KMS-11 (cell line): ENCODE results near the gene GNAO1.

ENCODE experiments used
- H2AFZ ChIP-seq: fragments of 200-600 bp; sonication (generic); 2 replicates; pipeline ENCODE4 v1.6.1; 2016; ENCODE audit warnings: antibody characterized with exemption, mixed run types, low read depth
- H3K27ac ChIP-seq: fragments of 200-600 bp; sonication (generic); 2 replicates; pipeline ENCODE4 v1.6.1; 2016; ENCODE audit warnings: mild to moderate bottlenecking, mixed run types
- H3K27me3 ChIP-seq: fragments of 200-600 bp; sonication (generic); 2 replicates; pipeline ENCODE4 v1.6.1; 2017; ENCODE audit warnings: mild to moderate bottlenecking, low read depth, mixed run types, moderate library complexity; ENCODE audit not compliant: insufficient read depth
- H3K36me3 ChIP-seq: fragments of 200-600 bp; sonication (generic); 2 replicates; pipeline ENCODE4 v1.6.1; 2017; ENCODE audit warnings: mild to moderate bottlenecking, mixed run types; ENCODE audit not compliant: insufficient read depth
- H3K4me1 ChIP-seq: fragments of 200-600 bp; sonication (generic); 2 replicates; pipeline ENCODE4 v1.6.1; 2016; ENCODE audit warnings: mild to moderate bottlenecking, low read depth, mixed run types; ENCODE audit not compliant: poor library complexity, severe bottlenecking
- H3K4me2 ChIP-seq: fragments of 200-600 bp; sonication (generic); 2 replicates; pipeline ENCODE4 v1.7.0; 2016; ENCODE audit warnings: mild to moderate bottlenecking, mixed run types
- H3K4me3 ChIP-seq: fragments of 200-600 bp; sonication (generic); IDR thresholded peaks from 2 replicates; pipeline ENCODE4 v1.6.1; 2017; ENCODE audit warnings: low read depth, low read length, mixed read lengths; ENCODE audit not compliant: insufficient read depth
- H3K79me2 ChIP-seq: fragments of 200-600 bp; sonication (generic); 2 replicates; pipeline ENCODE4 v1.6.1; 2016; ENCODE audit warnings: low read depth, mixed run types; ENCODE audit not compliant: insufficient read depth
- H3K9ac ChIP-seq: fragments of 200-600 bp; sonication (generic); 2 replicates; pipeline ENCODE4 v1.6.1; 2016; ENCODE audit warnings: mild to moderate bottlenecking, mixed run types
- H4K20me1 ChIP-seq: fragments of 200-600 bp; sonication (generic); 2 replicates; pipeline ENCODE4 v1.6.1; 2016; ENCODE audit warnings: mild to moderate bottlenecking, mixed run types; ENCODE audit not compliant: insufficient read depth
- CTCF ChIP-seq: fragments of 200-600 bp; sonication (generic); conservative IDR thresholded peaks from 2 replicates; pipeline ENCODE4 v1.6.1; 2017; ENCODE audit warnings: low read depth, mild to moderate bottlenecking, antibody characterized with exemption, low read length, moderate library complexity, mixed read lengths

Gene GNAO1

GRCh38 chr16:56349086-56349415, 157.8 kb downstream of the GNAO1 start:
- Histone ChIP-seq H3K36me3 (no peaks in the 10 kb centered on the region), H3K4me1 (no peaks in the 10 kb centered on the region), H4K20me1 (no peaks in the 10 kb centered on the region), H3K9ac (no peak overlapping the region), H2AFZ (no peak overlapping the region), H3K27ac (no peak overlapping the region), H3K27me3 (no peaks in the 10 kb centered on the region), H3K79me2 (no peaks in the 10 kb centered on the region), H3K4me2 (no peak overlapping the region), H3K4me3 (no peak overlapping the region)
- no peak for TF ChIP-seq CTCF

GRCh38 chr16:56349711-56350161, 158.4 kb downstream of the GNAO1 start:
- TF ChIP-seq CTCF, result no peak
- no peaks in the 10 kb centered on the region for H3K27me3 ChIP-seq
- no peaks in the 10 kb centered on the region for H3K36me3 ChIP-seq
- no peaks in the 10 kb centered on the region for H4K20me1 ChIP-seq
- H3K4me3 ChIP-seq, result no peak overlapping the region
- H3K9ac ChIP-seq, result no peak overlapping the region
- H3K27ac ChIP-seq, result no peak overlapping the region
- no peak overlapping the region for H2AFZ ChIP-seq
- no peaks in the 10 kb centered on the region for H3K79me2 ChIP-seq
- no peaks in the 10 kb centered on the region for H3K4me1 ChIP-seq
- no peak overlapping the region for H3K4me2 ChIP-seq

GRCh38 chr16:56350491-56351405, 159.5 kb downstream of the GNAO1 start:
- H3K4me1 ChIP-seq, result no peaks in the 10 kb centered on the region
- TF ChIP-seq CTCF, result no peak
- no peaks in the 10 kb centered on the region for H3K27me3 ChIP-seq
- no peak overlapping the region for H3K4me2 ChIP-seq
- no peak overlapping the region for H3K27ac ChIP-seq
- no peaks in the 10 kb centered on the region for H3K79me2 ChIP-seq
- no peaks in the 10 kb centered on the region for H3K36me3 ChIP-seq
- no peak overlapping the region for H3K9ac ChIP-seq
- H2AFZ ChIP-seq, result no peak overlapping the region
- H4K20me1 ChIP-seq, result no peaks in the 10 kb centered on the region
- H3K4me3 ChIP-seq, result no peak overlapping the region

- no peak overlapping the region for H3K9ac ChIP-seq
- no peaks in the 10 kb centered on the region for H3K79me2 ChIP-seq
- H3K27ac ChIP-seq, result no peak overlapping the region
- no peak overlapping the region for H2AFZ ChIP-seq
- TF ChIP-seq CTCF, result no peak
- no peak overlapping the region for H3K4me2 ChIP-seq
- H3K4me3 ChIP-seq, result no peak overlapping the region
- H4K20me1 ChIP-seq, result no peaks in the 10 kb centered on the region
- no peaks in the 10 kb centered on the region for H3K4me1 ChIP-seq
- H3K36me3 ChIP-seq, result no peaks in the 10 kb centered on the region
- no peaks in the 10 kb centered on the region for H3K27me3 ChIP-seq
Measured at GRCh38 chr16:56351481-56351880, 160.2 kb downstream of the GNAO1 start.
